Choroid plexus epithelial cell (primary cell): ENCODE measurements around the gene OSBPL6.

Source experiments
- DNase-seq: peaks from one replicate; pipeline ENCODE4 v3.0.0-alpha.2; 2010; ENCODE audit warnings: low read depth
- H3K4me3 ChIP-seq: 2 replicates; pipeline ENCODE4 v1.5.1; 2011; ENCODE audit warnings: low read depth, mild to moderate bottlenecking, control low read depth, low read length, moderate library complexity
- TF ChIP-seq, protein P1 (sequence below): conservative IDR thresholded peaks from 2 replicates; pipeline ENCODE4 v1.5.1; 2011; ENCODE audit warnings: low read depth, mild to moderate bottlenecking, control low read depth, inconsistent platforms, low read length, moderate library complexity

OSBPL6 gene

DNA sequence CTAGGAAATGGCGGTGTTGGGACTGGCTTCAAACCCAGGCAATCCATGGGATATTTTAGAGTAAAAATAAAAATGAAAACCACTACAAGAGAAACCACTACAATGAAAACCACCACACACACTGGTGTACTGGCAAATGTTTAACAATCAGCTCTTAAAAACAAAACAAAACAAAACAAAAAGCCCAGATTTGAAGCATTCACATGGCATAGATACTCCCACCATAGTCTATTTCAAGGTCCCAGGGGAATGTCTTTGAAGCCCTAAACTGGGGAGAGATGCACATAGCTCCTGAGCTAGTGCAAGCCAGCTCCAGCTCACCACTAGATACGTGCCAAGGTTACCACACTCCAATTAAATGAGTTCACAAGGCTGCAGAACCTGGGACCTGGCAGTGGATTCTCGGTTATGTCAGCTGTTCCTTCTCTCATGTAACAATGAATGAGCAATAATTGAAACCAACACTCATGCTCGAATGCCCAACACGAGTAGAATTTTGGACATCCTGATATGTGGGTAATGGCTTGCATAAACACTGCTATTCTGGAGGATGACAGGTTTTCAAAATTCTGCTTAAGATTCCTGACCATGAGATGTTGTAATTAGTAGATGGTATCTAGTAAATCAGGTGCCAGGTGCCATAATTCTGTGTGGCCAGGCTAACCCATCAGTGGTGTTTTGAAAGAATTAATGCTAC, 102.2 kb downstream of the OSBPL6 start:
- DNase-seq, result no peak
- H3K4me3 ChIP-seq, result no peak overlapping the region
- TF ChIP-seq, protein P1, sequence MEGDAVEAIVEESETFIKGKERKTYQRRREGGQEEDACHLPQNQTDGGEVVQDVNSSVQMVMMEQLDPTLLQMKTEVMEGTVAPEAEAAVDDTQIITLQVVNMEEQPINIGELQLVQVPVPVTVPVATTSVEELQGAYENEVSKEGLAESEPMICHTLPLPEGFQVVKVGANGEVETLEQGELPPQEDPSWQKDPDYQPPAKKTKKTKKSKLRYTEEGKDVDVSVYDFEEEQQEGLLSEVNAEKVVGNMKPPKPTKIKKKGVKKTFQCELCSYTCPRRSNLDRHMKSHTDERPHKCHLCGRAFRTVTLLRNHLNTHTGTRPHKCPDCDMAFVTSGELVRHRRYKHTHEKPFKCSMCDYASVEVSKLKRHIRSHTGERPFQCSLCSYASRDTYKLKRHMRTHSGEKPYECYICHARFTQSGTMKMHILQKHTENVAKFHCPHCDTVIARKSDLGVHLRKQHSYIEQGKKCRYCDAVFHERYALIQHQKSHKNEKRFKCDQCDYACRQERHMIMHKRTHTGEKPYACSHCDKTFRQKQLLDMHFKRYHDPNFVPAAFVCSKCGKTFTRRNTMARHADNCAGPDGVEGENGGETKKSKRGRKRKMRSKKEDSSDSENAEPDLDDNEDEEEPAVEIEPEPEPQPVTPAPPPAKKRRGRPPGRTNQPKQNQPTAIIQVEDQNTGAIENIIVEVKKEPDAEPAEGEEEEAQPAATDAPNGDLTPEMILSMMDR, result no peak

DNA sequence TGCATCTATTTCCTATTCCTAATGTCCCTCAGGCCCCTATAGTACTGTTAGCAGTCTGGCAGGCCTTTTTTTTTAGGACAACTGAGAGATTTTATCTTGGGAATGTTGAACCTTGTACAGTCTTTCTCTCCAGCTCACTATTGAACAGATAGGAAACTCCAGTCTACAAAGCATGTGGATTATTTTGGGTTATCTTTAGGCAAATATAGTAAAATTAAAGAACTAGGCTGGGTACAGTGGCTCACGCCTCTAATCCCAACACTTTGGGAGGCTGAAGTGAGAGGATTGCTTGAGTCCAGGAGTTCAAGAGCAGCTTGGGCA, 102.7 kb downstream of the OSBPL6 start:
- TF ChIP-seq, protein P1, result no peak
- H3K4me3 ChIP-seq, result no peak overlapping the region
- DNase-seq, result no peak

DNA sequence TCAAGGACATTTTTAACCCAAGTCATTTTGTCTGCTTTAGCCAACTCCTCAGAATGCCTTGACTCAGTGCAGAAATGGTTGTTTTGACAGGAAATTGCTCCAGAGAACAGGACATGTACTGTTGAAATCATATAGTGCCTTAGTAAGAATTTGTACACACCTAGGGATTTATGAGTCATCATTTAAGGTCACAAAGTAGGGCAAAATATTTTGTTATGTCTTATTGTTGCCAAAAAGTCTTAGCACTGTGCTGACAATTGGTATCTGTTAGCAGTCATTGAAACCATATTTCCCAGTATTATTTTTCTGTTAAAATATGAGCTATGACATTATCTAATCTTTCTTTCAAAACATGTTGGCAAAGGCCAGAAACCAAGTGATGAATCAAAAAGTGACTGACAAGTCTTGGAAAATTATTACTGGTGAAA, 104.5 kb downstream of the OSBPL6 start:
- TF ChIP-seq, protein P1, result no peak
- DNase-seq, result peak; percentile 83

DNA sequence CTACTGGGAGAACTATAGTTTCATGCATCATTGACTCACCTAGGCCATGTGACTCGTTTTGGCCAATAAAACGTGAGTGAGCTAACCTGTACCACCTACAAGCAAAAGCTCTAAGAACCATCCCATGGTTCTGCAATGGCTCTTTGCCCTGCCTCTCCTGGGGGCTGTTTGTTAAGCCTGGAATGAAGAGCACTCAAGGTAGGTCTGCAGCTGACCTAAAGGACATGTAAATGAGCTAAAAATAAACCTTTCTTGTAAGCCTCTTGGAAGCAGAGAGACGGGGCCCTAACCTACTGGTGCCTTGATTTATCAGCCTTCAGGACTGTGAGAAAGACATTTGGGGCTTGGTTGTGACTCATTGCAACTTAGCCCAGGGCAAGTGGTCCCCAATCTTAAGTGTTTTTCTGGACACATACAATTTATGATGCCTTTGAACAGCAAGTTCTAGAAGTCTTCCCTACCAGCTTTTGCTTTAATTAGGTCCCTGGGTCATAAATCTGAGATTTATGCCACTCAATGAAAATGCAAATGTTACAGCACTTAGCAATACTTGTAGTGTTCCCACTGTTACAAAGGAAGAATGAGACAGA, 107.4 kb downstream of the OSBPL6 start:
- H3K4me3 ChIP-seq, result no peak overlapping the region
- TF ChIP-seq, protein P1, result no peak
- DNase-seq, result no peak

More for the DNA sequence above, 104.5 kb downstream of the OSBPL6 start:
- no peak overlapping the region for H3K4me3 ChIP-seq

DNA sequence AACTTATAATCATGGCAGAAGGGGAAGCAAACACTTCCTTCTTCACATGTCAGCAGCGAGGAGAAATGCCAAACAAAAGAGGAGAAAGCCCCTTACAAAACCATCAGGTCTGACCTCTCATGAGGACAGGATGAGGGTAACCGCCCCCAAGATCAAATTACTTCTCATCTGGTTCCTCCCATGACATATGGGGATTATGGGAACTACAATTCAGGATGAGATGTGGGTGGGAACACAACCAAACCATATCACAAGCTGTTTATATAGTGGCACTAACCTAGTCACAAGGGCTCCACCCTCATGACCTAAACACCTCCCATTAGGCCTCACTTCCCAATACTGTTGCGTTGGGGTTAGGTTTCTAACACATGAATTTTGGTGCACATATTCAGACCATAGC, 110.0 kb downstream of the OSBPL6 start:
- TF ChIP-seq, protein P1, result no peak
- no peak for DNase-seq
- no peak overlapping the region for H3K4me3 ChIP-seq

DNA sequence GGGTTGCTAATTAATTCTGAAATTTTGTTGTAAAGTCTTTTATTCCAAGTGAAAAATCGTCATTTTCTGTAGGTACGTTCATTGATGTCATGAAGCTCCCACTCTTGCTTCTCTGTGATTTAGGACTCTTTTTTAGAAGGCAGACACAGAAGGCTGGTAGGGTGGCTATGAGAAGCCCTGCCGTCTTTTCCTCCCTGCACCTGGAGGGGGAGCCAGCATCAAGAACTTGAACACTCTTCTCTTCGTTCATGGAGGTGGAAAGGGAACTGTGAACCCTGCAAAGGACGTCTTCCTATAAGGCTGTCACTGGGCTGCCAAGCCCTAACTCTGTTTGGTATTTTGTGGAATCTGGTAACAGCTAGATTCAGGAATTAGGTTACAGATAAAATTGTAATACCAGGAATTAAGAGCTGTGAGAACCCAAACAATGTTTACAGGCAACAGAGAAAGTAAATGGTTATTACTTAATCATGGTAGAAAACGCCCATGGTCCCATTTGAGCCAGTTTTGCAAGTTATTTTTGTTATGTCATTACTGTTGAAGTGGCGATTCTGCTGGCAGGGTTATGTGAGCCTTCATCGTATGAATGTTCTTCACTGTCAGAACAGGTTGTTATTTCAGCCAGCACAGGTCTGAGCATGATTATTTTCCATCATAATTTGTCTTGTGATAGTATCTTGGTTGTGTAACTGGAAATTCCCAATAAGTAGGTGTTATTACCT, 112.2 kb downstream of the OSBPL6 start:
- DNase-seq, result peak; percentile 68
- no peak overlapping the region for H3K4me3 ChIP-seq
- TF ChIP-seq, protein P1, result peak; percentile 86
